Kidney (tissue), 14 donors: ENCODE results near the gene ITGAL. TPM values are rescaled to one million over a fixed set of nuclear protein-coding genes. Genes with fewer than 3 reads are reported as not detected.

Experiments
- DNase-seq, 5 donors: peaks; one replicate each; pipeline ENCODE4 v3.0.0-alpha.2; 2013 to 2020
- FAIRE-seq: peaks from 2 replicates; lab custom pipeline; 2012; peaks lifted over from hg19 to GRCh38; lab: Jason Lieb, UNC
- H3K27ac ChIP-seq, 2 donors: one replicate each; pipeline ENCODE4 v1.7.0; 2013; ENCODE audit warnings: low read depth in 2 of 2, low read length in 2 of 2, inconsistent platforms in 1 of 2
- H3K27me3 ChIP-seq: one replicate; pipeline ENCODE4 v1.7.1; 2013; ENCODE audit warnings: low read length, inconsistent platforms; ENCODE audit not compliant: control insufficient read depth, insufficient read depth
- H3K36me3 ChIP-seq, 3 donors: one replicate each; pipeline versions ENCODE4 v1.7.0 to v1.7.1; 2013; ENCODE audit warnings: low read length in 3 of 3, control low read depth in 1 of 3, inconsistent platforms in 1 of 3; ENCODE audit not compliant: insufficient read depth in 3 of 3, control insufficient read depth in 2 of 3
- H3K4me1 ChIP-seq, 3 donors: one replicate each; pipeline versions ENCODE4 v1.7.0 to v1.7.1; 2013; ENCODE audit warnings: low read length in 3 of 3, inconsistent platforms in 1 of 3, low read depth in 1 of 3; ENCODE audit not compliant: control insufficient read depth in 2 of 3, insufficient read depth in 2 of 3
- H3K4me3 ChIP-seq, 3 donors: one replicate each; pipeline versions ENCODE4 v1.7.0 to v1.8.1; 2013; ENCODE audit warnings: low read length in 3 of 3, control low read depth in 1 of 3, inconsistent platforms in 1 of 3
- H3K9ac ChIP-seq, 3 donors: one replicate each; pipeline versions ENCODE4 v1.7.0 to v1.7.1; 2013; ENCODE audit warnings: low read length in 3 of 3, control low read depth in 1 of 3, inconsistent platforms in 1 of 3
- H3K9me3 ChIP-seq, 3 donors: one replicate each; pipeline versions ENCODE4 v1.7.0 to v1.7.1; 2013; ENCODE audit warnings: low read length in 3 of 3, control low read depth in 1 of 3, inconsistent platforms in 1 of 3; ENCODE audit not compliant: control insufficient read depth in 2 of 3, insufficient read depth in 1 of 3
- CTCF ChIP-seq: IDR thresholded peaks from 3 replicates; pipeline ENCODE4 v1.5.1; 2012; ENCODE audit warnings: mild to moderate bottlenecking, moderate library complexity, borderline replicate concordance; ENCODE audit not compliant: insufficient read depth; ENCODE audit errors: extremely low read depth
- intact Hi-C: fragments of 100-400 bp; cut with DNase I; formaldehyde crosslinking; loops from one replicate; pipeline ENCODE4 v1.11.1; 2022
- polyA plus RNA-seq: library from polyadenylated mRNA; stranded (reverse); fragments of 350-450 nt; fragmentation: Illumina TruSeq; extraction: RNeasy Lipid Tissue Mini Kit (QIAGEN cat#74804); gene quantifications from one replicate; pipeline ENCODE4 v1.2.3, GENCODE V29; 2014; ENCODE audit warnings: low read depth, low replicate concordance; ENCODE audit not compliant: insufficient read depth
- total RNA-seq: library from RNA; stranded (reverse); fragmentation: NEBNext Ultra II Directional; extraction: Animal tissue kit (Norgen Biotek cat#: 25700); gene quantifications from one replicate; pipeline ENCODE4 v1.2.1, GENCODE V29; 2021
- donor health status: control.
- donor health status: control.
- donor health status: control.
- donor health status: control.
- donor health status: control.
- donor health status: DM: yes; HTN: yes; CAD: no.
- donor health status: Normal renal cell carcinoma (clear cell type).

ITGAL gene
- total and polyA plus RNA-seq, 2 donors from 2014 or later = 0.56 to 19.6 TPM

DNA sequence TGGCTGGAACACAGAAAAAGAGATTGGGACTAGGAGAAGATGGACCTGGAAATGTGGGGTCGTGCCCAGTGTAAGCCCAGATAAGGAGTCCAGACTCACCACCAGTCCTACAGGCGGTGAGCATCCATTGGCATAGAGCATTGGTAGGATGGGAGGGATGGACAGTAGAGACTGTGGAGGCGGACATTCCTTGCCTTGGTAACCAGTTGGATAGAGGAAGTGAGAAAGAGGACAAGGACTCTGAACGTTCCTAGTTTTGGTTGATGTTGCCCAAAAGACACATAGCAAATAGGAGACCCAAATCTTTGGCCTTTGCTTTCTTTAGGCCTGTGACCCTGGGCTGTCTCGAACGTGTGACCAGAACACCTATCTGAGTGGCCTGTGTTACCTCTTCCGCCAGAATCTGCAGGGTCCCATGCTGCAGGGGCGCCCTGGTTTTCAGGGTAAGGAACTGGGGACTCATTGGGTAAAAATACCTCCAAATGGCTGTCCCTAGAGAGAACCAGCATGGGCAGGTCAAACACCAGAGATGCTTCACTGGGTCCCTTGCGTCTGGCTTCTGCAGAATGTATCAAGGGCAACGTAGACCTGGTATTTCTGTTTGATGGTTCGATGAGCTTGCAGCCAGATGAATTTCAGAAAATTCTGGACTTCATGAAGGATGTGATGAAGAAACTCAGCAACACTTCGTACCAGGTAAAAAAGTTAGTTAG lies 6.4 kb downstream of the ITGAL start:
- no peak for FAIRE-seq
- Histone ChIP-seq H3K36me3 (no peaks in the 10 kb centered on the region), H3K4me3 (no peak overlapping the region), H3K9me3 (no peaks in the 10 kb centered on the region), H3K27me3 (no peaks in the 10 kb centered on the region), H3K9ac (no peak overlapping the region), H3K4me1 (no peaks in the 10 kb centered on the region), H3K27ac (no peak overlapping the region)
- intact Hi-C loops = no loop called here
- TF ChIP-seq CTCF = no peak
- DNase-seq = no peak

DNA sequence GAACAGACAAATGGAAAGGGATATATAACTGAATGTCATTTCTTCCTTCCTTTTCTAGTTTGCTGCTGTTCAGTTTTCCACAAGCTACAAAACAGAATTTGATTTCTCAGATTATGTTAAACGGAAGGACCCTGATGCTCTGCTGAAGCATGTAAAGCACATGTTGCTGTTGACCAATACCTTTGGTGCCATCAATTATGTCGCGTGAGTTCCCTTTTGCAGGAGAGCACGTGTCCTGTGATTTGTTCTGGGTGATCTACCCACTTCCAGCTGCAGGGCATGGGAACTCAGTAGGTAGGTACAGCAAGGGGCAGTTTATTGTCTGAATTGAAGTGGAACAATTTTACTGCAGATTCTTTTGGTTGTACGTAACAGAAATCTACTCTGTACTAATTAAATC lies 8.8 kb downstream of the ITGAL start:
- no peak for TF ChIP-seq CTCF
- Histone ChIP-seq H3K4me1 (no peaks in the 10 kb centered on the region), H3K9ac (no peak overlapping the region), H3K36me3 (no peaks in the 10 kb centered on the region), H3K27me3 (no peaks in the 10 kb centered on the region), H3K4me3 (no peak overlapping the region), H3K27ac (no peak overlapping the region), H3K9me3 (no peaks in the 10 kb centered on the region)
- no peak for FAIRE-seq
- DNase-seq = peak in 3 of 5 donors; percentile 27 to 54 (median 51)
- intact Hi-C loops = no loop called here

DNA sequence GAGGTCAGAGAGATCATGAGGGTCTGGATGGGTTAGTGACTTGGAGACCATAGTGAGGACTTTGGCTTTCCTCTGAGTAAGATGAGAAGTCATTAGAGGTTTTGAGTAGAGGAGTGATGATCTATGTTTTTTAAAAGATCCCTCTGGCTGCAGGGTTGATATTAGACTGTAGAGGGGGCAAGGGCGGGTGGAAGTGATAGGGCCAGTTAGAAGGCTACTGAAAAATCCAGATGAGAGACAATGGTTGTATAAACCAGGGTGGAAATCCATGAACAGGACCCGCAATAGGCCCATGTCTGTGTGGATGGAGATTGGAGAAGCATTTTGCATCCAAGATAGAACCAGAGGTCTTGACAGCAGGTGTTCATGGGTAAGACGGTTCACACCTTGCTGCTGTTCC lies 9.8 kb downstream of the ITGAL start:
- Histone ChIP-seq H3K9me3 (no peaks in the 10 kb centered on the region), H3K27me3 (no peaks in the 10 kb centered on the region), H3K9ac (no peak overlapping the region), H3K4me3 (no peak overlapping the region), H3K27ac (no peak overlapping the region), H3K4me1 (no peaks in the 10 kb centered on the region), H3K36me3 (no peaks in the 10 kb centered on the region)
- DNase-seq (no peak), FAIRE-seq (no peak)
- intact Hi-C loops = no loop called here
- no peak for TF ChIP-seq CTCF
